ENCODE measurements around the gene BNC2.

BNC2 gene

GRCh38 chr9:16811987-16812685 lies 58.3 kb downstream of the BNC2 start:
- DNase-seq: no peak

DNA sequence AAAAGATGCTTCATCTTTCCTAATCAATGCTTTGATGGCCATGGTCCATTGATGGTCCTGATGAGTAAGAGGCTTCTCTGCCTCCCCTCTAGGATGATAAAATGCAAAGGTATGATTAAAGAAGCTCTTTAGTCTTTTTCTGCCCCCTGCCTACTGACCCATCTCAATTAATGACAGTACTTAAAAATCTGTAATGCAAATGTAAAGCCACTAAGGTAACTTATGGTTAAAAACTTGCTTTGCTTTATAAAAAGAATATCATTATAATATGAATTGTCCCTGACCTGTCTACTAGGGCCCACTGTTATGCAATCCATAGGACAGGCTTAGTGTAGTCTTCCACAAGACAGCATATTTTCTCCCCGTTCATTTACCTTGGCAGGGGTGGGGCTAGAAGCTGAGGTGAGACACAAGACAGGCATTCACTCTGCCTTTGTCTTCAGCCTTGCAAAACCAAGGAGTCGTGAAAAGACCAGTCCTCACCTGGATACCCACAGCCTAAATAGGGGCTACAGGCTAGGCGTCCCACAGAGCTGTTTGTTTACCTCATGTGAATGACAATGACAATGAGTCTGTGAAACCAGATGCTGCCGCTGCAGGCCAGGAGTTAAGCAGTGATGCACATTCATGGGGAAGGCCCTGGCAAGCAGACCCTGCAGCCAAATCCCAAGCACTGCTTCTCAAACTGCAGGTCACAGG lies 60.4 kb downstream of the BNC2 start:
- no peak for DNase-seq

GRCh38 chr9:16806674-16807073 lies 63.8 kb downstream of the BNC2 start:
- DNase-seq: no peak

DNA sequence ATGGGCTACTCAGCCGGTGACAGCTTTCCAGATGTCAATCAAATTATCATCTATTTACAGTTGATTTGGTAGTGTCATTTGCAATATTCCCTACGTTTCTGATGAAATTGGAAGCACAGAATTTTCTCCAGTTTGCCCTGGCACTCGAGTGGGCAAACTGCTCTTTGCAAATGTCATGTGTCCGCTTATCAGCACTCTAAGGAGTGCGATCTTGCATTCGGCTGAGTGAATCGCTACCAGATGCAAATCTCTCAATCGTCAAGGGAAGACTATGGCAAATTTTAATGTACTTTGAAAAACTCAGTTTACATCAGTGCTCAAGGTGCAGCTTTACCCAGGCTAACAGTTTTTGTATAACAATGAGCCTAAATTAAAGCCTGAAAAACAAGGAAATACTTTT lies 66.8 kb downstream of the BNC2 start:
- DNase-seq: no peak

DNA sequence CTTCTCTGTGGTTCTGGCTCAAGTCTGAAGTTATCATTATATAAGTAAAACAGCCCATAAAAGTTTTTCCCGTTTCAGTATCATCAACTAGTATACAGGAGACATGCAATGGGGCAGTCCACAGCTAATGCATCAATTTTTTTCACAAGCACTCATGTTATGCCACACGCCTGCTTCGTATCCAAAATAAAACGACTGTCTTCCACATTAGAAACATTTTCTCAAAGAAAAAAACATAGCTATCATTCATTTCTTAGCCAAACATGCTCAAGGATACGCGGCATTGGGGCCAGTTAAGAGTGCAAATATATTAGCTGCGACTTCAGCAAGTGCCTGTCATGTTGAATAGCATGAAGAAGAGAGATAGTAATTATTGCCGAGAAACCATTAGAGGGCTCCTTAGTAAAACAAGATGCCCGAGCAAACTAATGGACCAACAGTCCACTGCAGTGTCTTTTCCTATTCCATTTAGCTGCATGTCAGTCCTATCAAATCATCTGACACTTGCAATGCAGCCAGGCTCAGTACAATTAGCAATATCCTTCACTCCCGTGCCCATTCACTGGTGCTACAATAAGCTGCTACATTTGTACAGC lies 68.5 kb downstream of the BNC2 start:
- no peak for DNase-seq

DNA sequence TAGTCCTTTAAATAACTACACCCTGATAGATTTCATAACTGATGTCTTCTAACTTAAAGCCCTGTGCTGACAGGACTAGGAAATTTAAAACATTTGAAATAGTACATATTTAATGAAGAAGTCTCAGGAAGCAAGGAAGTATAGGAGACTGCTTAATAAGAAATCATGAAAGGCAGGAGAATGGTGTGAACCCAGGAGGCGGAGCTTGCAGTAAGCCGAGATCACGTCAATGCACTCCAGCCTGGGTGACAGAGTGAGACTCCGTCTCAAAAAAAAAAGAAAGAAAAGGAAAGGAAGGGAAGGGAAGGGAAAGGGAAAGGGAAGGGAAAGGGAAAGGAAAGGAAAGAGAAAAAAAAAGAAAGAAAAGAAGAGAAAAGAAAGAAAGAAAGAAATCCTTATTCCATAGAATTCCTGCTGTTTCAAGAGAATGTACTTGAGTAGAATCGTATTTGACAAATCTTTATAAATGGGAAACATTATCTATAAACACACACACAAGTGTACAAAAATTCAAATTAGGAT lies 74.1 kb downstream of the BNC2 start:
- DNase-seq: no peak

DNA sequence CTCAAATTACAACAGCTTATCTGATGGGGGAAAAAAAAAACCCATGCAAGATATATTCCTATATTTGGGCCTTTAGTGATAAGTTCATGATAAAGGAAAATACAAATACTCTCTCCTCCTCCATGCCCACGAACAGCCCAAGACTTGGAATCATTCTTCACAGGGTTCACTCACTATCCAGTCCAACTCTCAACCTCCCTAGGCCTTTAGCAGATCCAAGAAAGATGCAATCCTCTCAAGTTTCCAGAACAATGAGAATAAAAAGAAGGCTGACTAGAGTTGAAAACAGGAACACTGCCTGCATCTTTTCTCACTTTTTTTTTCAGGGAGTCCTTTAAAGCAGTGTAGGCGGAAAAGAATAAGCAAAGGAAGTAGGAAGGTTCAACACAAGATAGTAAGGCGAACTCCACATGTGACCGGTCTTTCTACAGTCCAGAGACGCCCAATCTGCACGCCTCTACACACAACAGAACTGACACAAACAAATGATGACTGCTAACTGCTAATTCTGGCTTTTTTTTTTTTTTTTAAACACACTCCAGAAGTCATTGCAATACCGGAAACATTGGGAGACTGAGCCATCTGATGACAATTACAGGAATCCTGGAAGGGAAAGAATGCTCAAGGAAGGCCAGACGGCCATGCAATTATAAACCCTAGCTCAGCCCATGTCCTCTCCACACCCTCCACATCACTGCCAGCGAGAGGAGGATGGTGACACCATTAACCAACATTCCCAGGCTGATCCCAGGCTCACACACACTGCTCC lies 75.4 kb downstream of the BNC2 start:
- DNase-seq: no peak

DNA sequence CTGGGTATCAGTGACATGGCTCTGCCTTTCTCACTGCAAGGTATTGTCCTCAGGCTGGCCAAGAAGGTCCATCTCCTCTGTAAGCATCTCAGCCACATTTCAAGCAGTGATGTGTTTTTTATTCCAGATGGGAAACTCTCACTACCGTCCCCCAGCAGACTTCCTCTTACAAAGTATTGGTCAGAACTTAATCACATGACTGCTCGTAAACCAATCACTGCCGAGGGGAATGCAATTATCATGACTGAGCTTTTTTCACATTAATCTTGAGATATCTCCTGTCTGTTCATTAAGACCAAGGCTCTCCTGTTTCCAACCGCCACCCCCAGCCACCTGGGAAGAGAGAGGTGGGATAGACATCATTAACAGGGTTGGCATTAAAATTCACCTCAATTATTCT lies 76.4 kb downstream of the BNC2 start:
- DNase-seq: no peak

- DNase-seq: no peak
Measured at GRCh38 chr9:16787724-16788123, 82.7 kb downstream of the BNC2 start.

DNA sequence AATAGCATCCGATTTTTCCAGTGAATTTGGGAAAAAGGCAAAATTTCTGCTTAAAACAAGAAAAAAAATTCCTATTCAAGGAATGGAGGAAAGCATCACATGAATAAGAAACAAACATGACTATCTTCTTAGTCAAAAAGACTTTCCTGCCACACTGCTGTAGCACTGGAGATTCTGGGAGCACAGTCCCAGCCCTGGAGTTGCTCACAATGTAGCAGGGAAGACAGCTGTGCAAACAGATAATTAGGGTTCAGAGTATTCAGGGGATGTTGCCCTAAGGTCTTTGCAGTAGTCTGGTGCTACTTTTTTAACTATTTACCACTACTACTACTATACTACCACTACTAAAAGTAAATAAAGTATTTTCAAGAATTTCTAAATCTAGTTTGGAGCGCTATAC lies 86.5 kb downstream of the BNC2 start:
- no peak for DNase-seq

- DNase-seq: no peak
Measured at GRCh38 chr9:16782490-16782889, 88.0 kb downstream of the BNC2 start.

GRCh38 chr9:16775330-16775729 lies 95.1 kb downstream of the BNC2 start:
- DNase-seq: no peak

- no peak for DNase-seq
Measured at GRCh38 chr9:16773617-16774016, 96.9 kb downstream of the BNC2 start.

- no peak for DNase-seq
Measured at GRCh38 chr9:16773116-16773515, 97.4 kb downstream of the BNC2 start.

- DNase-seq: no peak
Measured at GRCh38 chr9:16771356-16771755, 99.1 kb downstream of the BNC2 start.

- DNase-seq: no peak
Measured at GRCh38 chr9:16769291-16769690, 101.2 kb downstream of the BNC2 start.

DNA sequence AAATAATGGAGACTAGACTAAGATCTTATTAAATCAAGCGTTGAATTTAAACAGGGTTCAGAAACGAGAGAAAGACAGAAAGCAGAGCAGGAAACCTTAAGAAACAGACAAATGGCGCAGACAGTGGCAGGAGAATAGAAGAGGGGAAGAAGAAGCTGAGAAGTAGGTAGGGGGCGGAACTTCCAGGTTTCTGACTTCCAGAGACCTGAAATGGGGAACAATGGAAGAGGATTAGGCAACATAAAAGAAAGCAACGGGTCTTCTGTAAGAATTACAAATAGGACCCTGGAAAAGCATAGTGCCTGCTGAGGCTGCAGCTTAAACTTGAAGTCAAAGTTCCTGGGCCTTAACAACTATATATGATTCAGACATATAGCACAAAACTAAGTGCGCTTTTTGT lies 101.7 kb downstream of the BNC2 start:
- no peak for DNase-seq

DNA sequence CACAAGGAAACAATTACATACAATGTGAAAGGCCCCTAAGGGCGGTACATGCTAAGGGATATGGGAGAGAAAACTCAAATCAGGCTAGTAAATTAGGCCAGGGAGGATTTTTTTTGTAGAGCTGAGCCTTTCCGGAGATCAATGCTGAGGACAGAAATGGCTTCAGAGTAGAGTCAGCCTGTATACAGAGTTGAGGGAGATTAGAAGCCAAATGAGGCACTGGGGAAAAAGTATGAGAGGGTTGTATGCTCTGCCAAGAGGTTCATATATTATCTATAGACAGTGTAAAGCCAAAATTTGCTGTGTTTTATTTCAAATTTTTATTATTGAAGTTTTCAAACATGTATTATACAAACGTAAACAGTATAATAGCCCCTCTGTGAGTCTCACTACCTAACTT lies 103.1 kb downstream of the BNC2 start:
- DNase-seq: no peak

GRCh38 chr9:16763946-16764345 lies 106.5 kb downstream of the BNC2 start:
- no peak for DNase-seq

- DNase-seq: no peak
Measured at GRCh38 chr9:16755467-16756160, 114.9 kb downstream of the BNC2 start.

- no peak for DNase-seq
Measured at GRCh38 chr9:16754662-16755061, 115.8 kb downstream of the BNC2 start.

GRCh38 chr9:16753256-16753655 lies 117.2 kb downstream of the BNC2 start:
- DNase-seq: no peak

DNA sequence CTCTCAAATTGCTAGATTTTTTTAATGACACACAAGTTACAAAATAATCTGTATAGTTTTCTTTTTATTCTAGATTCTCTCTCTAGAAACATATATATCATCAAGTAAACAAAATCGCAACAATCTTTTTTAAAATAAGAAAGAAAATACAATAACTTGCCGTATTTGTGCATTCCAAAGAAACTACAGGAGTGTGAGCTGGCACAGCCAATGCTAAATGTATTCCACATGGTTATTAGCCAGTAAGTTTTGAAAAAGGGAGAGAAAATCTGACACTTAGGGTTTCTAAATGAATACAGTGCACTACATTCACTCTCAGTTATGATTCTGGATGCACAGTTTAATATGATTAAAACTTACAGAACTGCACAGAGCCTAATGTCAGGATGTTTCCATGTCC lies 117.9 kb downstream of the BNC2 start:
- DNase-seq: no peak
